Keratinocyte (primary cell): ENCODE measurements around the gene VGLL3.

Experiments used
- CTCF ChIP-seq, 3 experiments: IDR thresholded peaks in 1 of 3; conservative IDR thresholded peaks in 1 of 3; optimal IDR thresholded peaks in 1 of 3; 2 replicates in 2 of 3; 3 replicates in 1 of 3; pipeline versions ENCODE3 to v1.5.1; 2011; ENCODE audit warnings: low read length in 3 of 3, mild to moderate bottlenecking in 3 of 3, moderate library complexity in 2 of 3, control low read depth in 1 of 3, inconsistent platforms in 1 of 3; ENCODE audit not compliant: insufficient read depth in 2 of 3; ENCODE audit errors: extremely low read depth in 1 of 3
- EZH2 ChIP-seq: IDR thresholded peaks from one replicate; pipeline ENCODE4 v1.6.1; 2012; ENCODE audit warnings: inconsistent platforms, mild to moderate bottlenecking, low read length, moderate library complexity

GRCh38 chr3:86914670-86915069, 76.3 kb downstream of the VGLL3 start:
- TF ChIP-seq CTCF (optimal IDR thresholded peaks at IDR 0.05 in 1 of 3, IDR thresholded peaks at IDR 0.05 in 1 of 3, conservative IDR thresholded peaks at IDR 0.05 in 1 of 3; ENCODE audit: extremely low read depth in 1 of 3, insufficient read depth in 2 of 3, low read length in 3 of 3) = no peak
- no peak for TF ChIP-seq EZH2
